ENCODE data around the gene ADAMTSL5. TPM values are rescaled to one million over a fixed set of nuclear protein-coding genes. Genes with fewer than 3 reads are reported as not detected.

ADAMTSL5 gene
- total and polyA plus RNA-seq, 2 of the 8 experiments (the other 6 are each of a cell fraction or from before 2014, with no cell fraction given): 0.82 to 0.99 TPM

DNA sequence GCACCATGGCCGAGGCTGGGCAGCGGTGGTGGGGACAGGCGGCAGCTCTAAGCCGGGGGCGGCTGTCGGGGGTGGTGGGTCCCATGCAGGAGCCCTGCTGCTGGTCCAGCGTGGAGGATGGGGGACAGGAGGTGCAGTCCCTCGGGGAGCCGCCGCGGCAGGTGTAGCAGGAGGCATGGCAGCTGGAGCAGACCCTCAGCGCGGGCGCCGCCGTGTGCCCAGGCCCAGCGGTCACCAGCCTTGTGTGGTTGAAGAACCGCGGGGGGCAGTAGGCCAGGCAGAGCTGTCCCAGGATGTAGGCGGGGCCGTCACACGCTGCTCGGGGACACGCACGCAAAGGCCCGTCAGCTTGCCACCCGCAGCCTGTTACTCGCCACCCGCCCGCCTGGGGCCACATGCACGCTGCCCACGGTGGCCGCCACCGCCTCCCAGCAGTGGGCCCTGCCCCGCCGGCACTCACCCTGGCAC is 30.9 kb downstream of the ADAMTSL5 start (continued):
- TF ChIP-seq SIN3A (conservative IDR thresholded peaks at IDR 0.05 in 1 of 2, IDR thresholded peaks at IDR 0.05 in 1 of 2; ENCODE audit: low read depth in 1 of 2, low read length in 2 of 2): no peak
- TF ChIP-seq RFX5 (IDR thresholded peaks at IDR 0.05; ENCODE audit: borderline replicate concordance, low read depth, low read length): no peak
- TF ChIP-seq SIRT6 (IDR thresholded peaks at IDR 0.05; ENCODE audit: low read length): no peak
- TF ChIP-seq, protein P1, sequence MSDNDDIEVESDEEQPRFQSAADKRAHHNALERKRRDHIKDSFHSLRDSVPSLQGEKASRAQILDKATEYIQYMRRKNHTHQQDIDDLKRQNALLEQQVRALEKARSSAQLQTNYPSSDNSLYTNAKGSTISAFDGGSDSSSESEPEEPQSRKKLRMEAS (IDR thresholded peaks at IDR 0.05): no peak
